Spleen (tissue), 7 donors: ENCODE data around the gene ITGB4.

Experiments
- CTCF ChIP-seq, 11 experiments: fragments of 200-600 bp in 7 of 11; fragments of 450-650 bp in 4 of 11; sonication (generic) in 4 of 11; IDR thresholded peaks in 8 of 11; conservative IDR thresholded peaks in 3 of 11; 1 replicate in 7 of 11; 2 replicates in 4 of 11; pipeline versions ENCODE4 v1.4.0 to v1.8.0; 2016 to 2021; ENCODE audit warnings: antibody characterized with exemption in 11 of 11, inconsistent platforms in 4 of 11, mild to moderate bottlenecking in 1 of 11
- POLR2A ChIP-seq, 3 donors: fragments of 450-650 bp; IDR thresholded peaks; one replicate each; pipeline ENCODE4 v1.5.1; 2017; ENCODE audit warnings: antibody characterized with exemption in 3 of 3, mild to moderate bottlenecking in 1 of 3
- POLR2AphosphoS5 ChIP-seq, 3 donors: sonication (generic); formaldehyde crosslinking; IDR thresholded peaks; one replicate each; pipeline ENCODE4 v1.5.1; 2017; ENCODE audit warnings: antibody characterized with exemption in 3 of 3
- donor health status: DM: no; HTN: no; CAD: no; lungs with moderate emphysema.
- donor health status: DM: no; HTN: no; CAD: no.
- donor health status: DM: no; HTN: no; CAD: no.

- TF ChIP-seq CTCF (IDR thresholded peaks at IDR 0.05 in 8 of 11, conservative IDR thresholded peaks at IDR 0.05 in 3 of 11) (no peak), POLR2A (IDR thresholded peaks at IDR 0.05) (no peak), POLR2AphosphoS5 (IDR thresholded peaks at IDR 0.05) (peak in 1 of 3 donors; percentile 30)
Observed at GRCh38 chr17:75694536-75694935, 26.7 kb upstream of the ITGB4 start.
